Liver (tissue), 9 donors: Measurements from ENCODE around the gene ISCU. TPM values are rescaled to one million over a fixed set of nuclear protein-coding genes. Genes with fewer than 3 reads are reported as not detected.
A peak's percentile ranks its signal among the peaks of the same experiment; 100 is the strongest.

Experiments
- DNase-seq: peaks from one replicate; pipeline ENCODE4 v3.0.0-alpha.2; 2017; ENCODE audit warnings: low spot score
- H3K27ac ChIP-seq, 2 donors: one replicate each; pipeline ENCODE4 v1.7.0; 2013; ENCODE audit warnings: inconsistent platforms in 2 of 2, low read length in 2 of 2, control low read depth in 1 of 2, low read depth in 1 of 2, mild to moderate bottlenecking in 1 of 2
- H3K27me3 ChIP-seq, 4 donors: one replicate each; pipeline versions ENCODE4 v1.6.1 to v1.7.0; 2013; ENCODE audit warnings: low read length in 3 of 4, inconsistent platforms in 1 of 4, mild to moderate bottlenecking in 1 of 4, moderate library complexity in 1 of 4; ENCODE audit not compliant: control insufficient read depth in 4 of 4, insufficient read depth in 4 of 4
- H3K36me3 ChIP-seq, 4 donors: one replicate each; pipeline versions ENCODE4 v1.6.1 to v1.7.0; 2013; ENCODE audit warnings: low read length in 3 of 4, mild to moderate bottlenecking in 3 of 4, low read depth in 1 of 4, moderate library complexity in 1 of 4; ENCODE audit not compliant: control insufficient read depth in 4 of 4, insufficient read depth in 3 of 4
- H3K4me1 ChIP-seq, 4 donors: one replicate each; pipeline versions ENCODE4 v1.6.1 to v1.7.0; 2013; ENCODE audit warnings: low read length in 3 of 4, mild to moderate bottlenecking in 3 of 4, moderate library complexity in 1 of 4; ENCODE audit not compliant: control insufficient read depth in 4 of 4, insufficient read depth in 4 of 4
- H3K4me3 ChIP-seq, 3 donors: one replicate each; pipeline versions ENCODE4 v1.6.1 to v1.7.0; 2013; ENCODE audit warnings: low read length in 3 of 3, control low read depth in 1 of 3, low read depth in 1 of 3, mild to moderate bottlenecking in 1 of 3
- H3K9ac ChIP-seq, 2 donors: one replicate each; pipeline ENCODE4 v1.7.0; 2013; ENCODE audit warnings: low read length in 2 of 2, mild to moderate bottlenecking in 2 of 2, moderate library complexity in 2 of 2, control low read depth in 1 of 2, low read depth in 1 of 2
- H3K9me3 ChIP-seq, 4 donors: one replicate each; pipeline versions ENCODE4 v1.6.1 to v1.7.0; 2013; ENCODE audit warnings: low read length in 3 of 4; ENCODE audit not compliant: control insufficient read depth in 4 of 4
- EGR1 ChIP-seq, 2 donors: IDR thresholded peaks; 2 replicates each; pipeline ENCODE4 v1.6.1; 2016 to 2018; ENCODE audit warnings: antibody characterized with exemption in 2 of 2, low read depth in 2 of 2
- FOXA1 ChIP-seq: IDR thresholded peaks from 2 replicates; pipeline ENCODE4 v1.6.1; 2016; ENCODE audit warnings: antibody characterized with exemption
- FOXA2 ChIP-seq: IDR thresholded peaks from 2 replicates; pipeline ENCODE4 v1.6.1; 2016; ENCODE audit warnings: antibody characterized with exemption
- GABPA ChIP-seq, 2 donors: IDR thresholded peaks in 1 of 2; conservative IDR thresholded peaks in 1 of 2; 2 replicates each; pipeline ENCODE4 v1.6.1; 2016; ENCODE audit warnings: antibody characterized with exemption in 2 of 2, mild to moderate bottlenecking in 1 of 2, moderate library complexity in 1 of 2
- HNF4A ChIP-seq, 2 donors: conservative IDR thresholded peaks; 2 replicates each; pipeline ENCODE4 v1.6.1; 2016; ENCODE audit warnings: antibody characterized with exemption in 2 of 2, mild to moderate bottlenecking in 2 of 2
- HNF4G ChIP-seq: IDR thresholded peaks from 2 replicates; pipeline ENCODE4 v1.6.1; 2016; ENCODE audit warnings: antibody characterized with exemption
- RAD21 ChIP-seq, 2 donors: IDR thresholded peaks; 2 replicates each; pipeline ENCODE4 v1.6.1; 2016; ENCODE audit warnings: antibody characterized with exemption in 2 of 2, mild to moderate bottlenecking in 2 of 2
- RXRA ChIP-seq, 2 donors: IDR thresholded peaks; 2 replicates each; pipeline ENCODE4 v1.6.1; 2017 to 2018; ENCODE audit warnings: antibody characterized with exemption in 2 of 2, mild to moderate bottlenecking in 1 of 2
- SP1 ChIP-seq: IDR thresholded peaks from 2 replicates; pipeline ENCODE4 v1.6.1; 2018; ENCODE audit warnings: antibody characterized with exemption, mild to moderate bottlenecking
- TAF1 ChIP-seq: conservative IDR thresholded peaks from 2 replicates; pipeline ENCODE4 v1.6.1; 2016; ENCODE audit warnings: antibody characterized with exemption, mild to moderate bottlenecking
- YY1 ChIP-seq: IDR thresholded peaks from 2 replicates; pipeline ENCODE4 v1.6.1; 2016; ENCODE audit warnings: antibody characterized with exemption, mild to moderate bottlenecking
- WGBS: extraction: QIAGEN DNeasy Blood & Tissue Kit; methylation state at CpG from one replicate; pipeline ENCODE4 v1.1.7; 2013; 5-methylcytosine and 5-hydroxymethylcytosine counted together
- polyA plus RNA-seq, 2 donors: library from polyadenylated mRNA; stranded (reverse) in 1 of 2; unstranded in 1 of 2; fragments of 200-250 nt in 1 of 2; fragments of >200 nt in 1 of 2; fragmentation: Nextera tagmentation in 1 of 2; extraction: Ambion mirVana in 1 of 2; gene quantifications; one replicate each; pipeline versions ENCODE4 v1.2.1 to v1.2.3, GENCODE V29; 2013 to 2015
- total RNA-seq, 2 donors: library from RNA; depleted of rRNA; stranded (reverse); fragments of >200 nt; gene quantifications; one replicate each; pipeline ENCODE4 v1.2.3, GENCODE V29; 2014
- TF ChIP-seq, protein P1 (sequence below): fragments of 150-350 bp; IDR thresholded peaks from 2 replicates; pipeline ENCODE4 v1.5.1; 2017; ENCODE audit warnings: improper control_type of control experiment, low read depth, low read length; ENCODE audit not compliant: missing input control
- TF ChIP-seq, protein P2 (sequence below): IDR thresholded peaks from 2 replicates; pipeline ENCODE4 v1.6.1; 2016; ENCODE audit warnings: antibody characterized with exemption
- TF ChIP-seq, protein P3 (sequence below): IDR thresholded peaks from 2 replicates; pipeline ENCODE4 v1.6.1; 2016; ENCODE audit warnings: antibody characterized with exemption
- TF ChIP-seq, protein P4 (sequence below): IDR thresholded peaks from 2 replicates; pipeline ENCODE4 v1.6.1; 2016; ENCODE audit warnings: antibody characterized with exemption, mild to moderate bottlenecking
- donor health status: healthy.
- donor health status: healthy.
- donor health status: healthy.
- donor health status: healthy.
- donor health status: healthy.

Gene ISCU
- total and polyA plus RNA-seq, 4 donors = 42.3 to 85.9 (median 63.8) TPM

DNA sequence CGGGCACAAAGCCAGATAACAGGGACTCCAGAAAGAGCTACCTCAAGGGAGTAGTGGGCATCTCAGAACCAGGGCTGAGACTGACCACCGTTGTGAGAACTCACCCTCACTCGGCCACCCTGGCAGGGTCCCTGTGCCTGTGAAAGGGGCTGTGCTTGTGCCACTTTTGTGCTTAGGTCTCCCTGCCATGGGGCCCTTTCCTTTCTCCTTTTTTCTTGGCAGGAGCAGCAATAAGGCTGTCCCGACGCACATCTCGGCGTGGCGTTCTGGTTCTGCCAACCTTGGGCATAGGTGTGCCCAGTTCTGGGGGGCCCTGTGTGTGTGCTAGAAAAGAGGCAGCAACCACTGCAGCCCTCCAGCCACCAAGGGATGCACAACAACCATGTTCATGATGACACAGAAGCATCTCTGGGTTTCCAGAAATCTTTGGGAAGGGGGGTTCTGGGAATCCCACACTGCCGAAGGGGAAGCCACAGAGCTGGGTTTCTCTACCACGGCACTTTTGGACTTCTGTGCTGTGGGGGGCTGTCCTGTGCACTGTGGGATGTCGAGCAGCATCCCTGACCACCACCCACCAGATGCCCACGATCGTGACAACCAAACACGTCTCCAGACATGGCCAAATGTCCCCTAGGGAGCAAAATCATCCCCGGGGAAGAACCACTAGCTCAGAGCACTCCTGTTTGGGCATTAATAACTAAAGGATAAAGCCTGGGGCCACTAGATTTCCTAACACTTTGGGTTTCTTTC is 48.6 kb downstream of the ISCU start:
- WGBS = 80% methylated on average over 15 of the region's 15 CpGs
- Histone ChIP-seq H3K36me3 (no peaks in the 10 kb centered on the region), H3K27me3 (no peaks in the 10 kb centered on the region), H3K4me1 (no peaks in the 10 kb centered on the region), H3K9ac (no peak overlapping the region), H3K4me3 (no peak overlapping the region), H3K9me3 (no peaks in the 10 kb centered on the region), H3K27ac (no peak overlapping the region)
- no peak for DNase-seq
- TF ChIP-seq HNF4A (conservative IDR thresholded peaks at IDR 0.05) = no peak
- TF ChIP-seq TAF1 = no peak

DNA sequence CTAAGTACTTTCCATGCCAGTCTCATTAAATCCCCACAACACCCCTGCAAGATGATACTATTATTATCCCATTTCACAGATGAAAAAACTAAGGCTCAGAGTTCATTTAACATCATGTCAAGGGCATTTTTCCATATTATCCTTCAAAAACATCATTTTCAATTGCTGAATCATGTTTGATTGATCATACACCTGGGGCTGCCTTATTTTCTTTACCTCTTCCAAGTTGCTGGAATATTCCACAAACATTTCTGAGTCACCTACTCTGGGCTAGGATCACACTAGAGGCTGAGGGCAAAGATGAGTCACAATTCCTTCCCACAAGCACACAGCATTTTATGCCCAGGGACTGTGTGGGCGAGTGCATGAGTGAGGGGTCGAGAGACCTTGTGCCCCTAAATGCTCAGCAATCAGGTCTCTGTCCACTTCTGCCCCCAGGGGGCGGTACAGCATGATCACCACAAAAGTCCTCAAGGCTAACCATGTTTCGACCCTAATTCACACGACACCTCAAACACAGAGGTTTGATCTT is 49.6 kb downstream of the ISCU start:
- WGBS = 48% methylated on average over 5 of the region's 5 CpGs
- TF ChIP-seq, protein P1, sequence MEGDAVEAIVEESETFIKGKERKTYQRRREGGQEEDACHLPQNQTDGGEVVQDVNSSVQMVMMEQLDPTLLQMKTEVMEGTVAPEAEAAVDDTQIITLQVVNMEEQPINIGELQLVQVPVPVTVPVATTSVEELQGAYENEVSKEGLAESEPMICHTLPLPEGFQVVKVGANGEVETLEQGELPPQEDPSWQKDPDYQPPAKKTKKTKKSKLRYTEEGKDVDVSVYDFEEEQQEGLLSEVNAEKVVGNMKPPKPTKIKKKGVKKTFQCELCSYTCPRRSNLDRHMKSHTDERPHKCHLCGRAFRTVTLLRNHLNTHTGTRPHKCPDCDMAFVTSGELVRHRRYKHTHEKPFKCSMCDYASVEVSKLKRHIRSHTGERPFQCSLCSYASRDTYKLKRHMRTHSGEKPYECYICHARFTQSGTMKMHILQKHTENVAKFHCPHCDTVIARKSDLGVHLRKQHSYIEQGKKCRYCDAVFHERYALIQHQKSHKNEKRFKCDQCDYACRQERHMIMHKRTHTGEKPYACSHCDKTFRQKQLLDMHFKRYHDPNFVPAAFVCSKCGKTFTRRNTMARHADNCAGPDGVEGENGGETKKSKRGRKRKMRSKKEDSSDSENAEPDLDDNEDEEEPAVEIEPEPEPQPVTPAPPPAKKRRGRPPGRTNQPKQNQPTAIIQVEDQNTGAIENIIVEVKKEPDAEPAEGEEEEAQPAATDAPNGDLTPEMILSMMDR = peak; percentile 8
- TF ChIP-seq RAD21 (IDR thresholded peaks at IDR 0.05) (peak in 1 of 2 donors; percentile 46), HNF4G (no peak)
- Histone ChIP-seq H3K36me3 (no peaks in the 10 kb centered on the region), H3K27me3 (no peaks in the 10 kb centered on the region), H3K9ac (no peak overlapping the region), H3K4me1 (no peaks in the 10 kb centered on the region), H3K9me3 (no peaks in the 10 kb centered on the region), H3K4me3 (no peak overlapping the region), H3K27ac (no peak overlapping the region)
- no peak for DNase-seq

- WGBS = 72% methylated on average over 8 of the region's 8 CpGs
- TF ChIP-seq YY1 = no peak
- TF ChIP-seq EGR1 (IDR thresholded peaks at IDR 0.05; ENCODE audit: low read depth in 2 of 2) = no peak
- no peak for TF ChIP-seq FOXA1
- TF ChIP-seq, protein P2, sequence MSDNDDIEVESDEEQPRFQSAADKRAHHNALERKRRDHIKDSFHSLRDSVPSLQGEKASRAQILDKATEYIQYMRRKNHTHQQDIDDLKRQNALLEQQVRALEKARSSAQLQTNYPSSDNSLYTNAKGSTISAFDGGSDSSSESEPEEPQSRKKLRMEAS = no peak
- TF ChIP-seq, protein P3, sequence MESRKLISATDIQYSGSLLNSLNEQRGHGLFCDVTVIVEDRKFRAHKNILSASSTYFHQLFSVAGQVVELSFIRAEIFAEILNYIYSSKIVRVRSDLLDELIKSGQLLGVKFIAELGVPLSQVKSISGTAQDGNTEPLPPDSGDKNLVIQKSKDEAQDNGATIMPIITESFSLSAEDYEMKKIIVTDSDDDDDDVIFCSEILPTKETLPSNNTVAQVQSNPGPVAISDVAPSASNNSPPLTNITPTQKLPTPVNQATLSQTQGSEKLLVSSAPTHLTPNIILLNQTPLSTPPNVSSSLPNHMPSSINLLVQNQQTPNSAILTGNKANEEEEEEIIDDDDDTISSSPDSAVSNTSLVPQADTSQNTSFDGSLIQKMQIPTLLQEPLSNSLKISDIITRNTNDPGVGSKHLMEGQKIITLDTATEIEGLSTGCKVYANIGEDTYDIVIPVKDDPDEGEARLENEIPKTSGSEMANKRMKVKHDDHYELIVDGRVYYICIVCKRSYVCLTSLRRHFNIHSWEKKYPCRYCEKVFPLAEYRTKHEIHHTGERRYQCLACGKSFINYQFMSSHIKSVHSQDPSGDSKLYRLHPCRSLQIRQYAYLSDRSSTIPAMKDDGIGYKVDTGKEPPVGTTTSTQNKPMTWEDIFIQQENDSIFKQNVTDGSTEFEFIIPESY = no peak
- no peak for TF ChIP-seq FOXA2
- no peak for TF ChIP-seq RXRA (IDR thresholded peaks at IDR 0.05)
- TF ChIP-seq SP1 = no peak
- no peak for TF ChIP-seq TAF1
- TF ChIP-seq, protein P4, sequence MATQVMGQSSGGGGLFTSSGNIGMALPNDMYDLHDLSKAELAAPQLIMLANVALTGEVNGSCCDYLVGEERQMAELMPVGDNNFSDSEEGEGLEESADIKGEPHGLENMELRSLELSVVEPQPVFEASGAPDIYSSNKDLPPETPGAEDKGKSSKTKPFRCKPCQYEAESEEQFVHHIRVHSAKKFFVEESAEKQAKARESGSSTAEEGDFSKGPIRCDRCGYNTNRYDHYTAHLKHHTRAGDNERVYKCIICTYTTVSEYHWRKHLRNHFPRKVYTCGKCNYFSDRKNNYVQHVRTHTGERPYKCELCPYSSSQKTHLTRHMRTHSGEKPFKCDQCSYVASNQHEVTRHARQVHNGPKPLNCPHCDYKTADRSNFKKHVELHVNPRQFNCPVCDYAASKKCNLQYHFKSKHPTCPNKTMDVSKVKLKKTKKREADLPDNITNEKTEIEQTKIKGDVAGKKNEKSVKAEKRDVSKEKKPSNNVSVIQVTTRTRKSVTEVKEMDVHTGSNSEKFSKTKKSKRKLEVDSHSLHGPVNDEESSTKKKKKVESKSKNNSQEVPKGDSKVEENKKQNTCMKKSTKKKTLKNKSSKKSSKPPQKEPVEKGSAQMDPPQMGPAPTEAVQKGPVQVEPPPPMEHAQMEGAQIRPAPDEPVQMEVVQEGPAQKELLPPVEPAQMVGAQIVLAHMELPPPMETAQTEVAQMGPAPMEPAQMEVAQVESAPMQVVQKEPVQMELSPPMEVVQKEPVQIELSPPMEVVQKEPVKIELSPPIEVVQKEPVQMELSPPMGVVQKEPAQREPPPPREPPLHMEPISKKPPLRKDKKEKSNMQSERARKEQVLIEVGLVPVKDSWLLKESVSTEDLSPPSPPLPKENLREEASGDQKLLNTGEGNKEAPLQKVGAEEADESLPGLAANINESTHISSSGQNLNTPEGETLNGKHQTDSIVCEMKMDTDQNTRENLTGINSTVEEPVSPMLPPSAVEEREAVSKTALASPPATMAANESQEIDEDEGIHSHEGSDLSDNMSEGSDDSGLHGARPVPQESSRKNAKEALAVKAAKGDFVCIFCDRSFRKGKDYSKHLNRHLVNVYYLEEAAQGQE = no peak
- no peak for TF ChIP-seq GABPA (IDR thresholded peaks at IDR 0.05 in 1 of 2, conservative IDR thresholded peaks at IDR 0.05 in 1 of 2)
- Histone ChIP-seq H3K27me3 (no peaks in the 10 kb centered on the region), H3K4me1 (no peaks in the 10 kb centered on the region), H3K36me3 (no peaks in the 10 kb centered on the region), H3K9ac (no peak overlapping the region), H3K4me3 (no peak overlapping the region), H3K27ac (no peak overlapping the region), H3K9me3 (no peaks in the 10 kb centered on the region)
- DNase-seq = no peak
Measured at GRCh38 chr12:108612788-108613282, 50.4 kb downstream of the ISCU start.
